IMR-90 (cell line): Measurements from ENCODE around the gene ABT1. TPM values are rescaled to one million over a fixed set of nuclear protein-coding genes. Genes with fewer than 3 reads are reported as not detected.

Experiments
- ATAC-seq: fragments of 200-7000 bp; cut with Tn5 transposase; 2 replicates; pipeline ENCODE4 v1.9.1; 2020; ENCODE audit warnings: low read depth, mild to moderate bottlenecking, moderate library complexity
- BruUV-seq: library from RNA; stranded (reverse); fragments of 400-500 nt; replicated peaks from 2 replicates; lab custom pipeline; 2021; lab: Mats Ljungman, UMichigan
- CTCF ChIA-PET: fragments of 300-600 bp; formaldehyde crosslinking; extraction: SDS; loops from one replicate; lab custom pipeline; 2021; ENCODE audit warnings: antibody characterized with exemption; lab: Yijun Ruan, JAX
- POLR2A ChIA-PET: fragments of 300-600 bp; sonication (Branson Sonifier 250); formaldehyde crosslinking; loops from one replicate; lab custom pipeline; 2022; ENCODE audit warnings: antibody characterized with exemption; ENCODE audit not compliant: unreplicated experiment; lab: Charles Lee
- DNase-seq: peaks from one replicate; pipeline ENCODE4 v3.0.0; 2013
- H2AFZ ChIP-seq: replicated peaks from 2 replicates; pipeline ENCODE3; 2013; ENCODE audit warnings: low read length, mild to moderate bottlenecking; ENCODE audit not compliant: poor library complexity
- H2AK5ac ChIP-seq: 2 replicates; pipeline ENCODE4 v1.6.1; 2013; ENCODE audit warnings: low read depth, low read length, inconsistent platforms
- H2AK9ac ChIP-seq: replicated peaks from 2 replicates; pipeline ENCODE3; 2013; ENCODE audit warnings: mild to moderate bottlenecking, low read depth, low read length, moderate library complexity; ENCODE audit not compliant: poor library complexity
- H2BK120ac ChIP-seq: 2 replicates; pipeline ENCODE4 v1.6.1; 2013; ENCODE audit warnings: low read depth, low read length, inconsistent platforms
- H2BK15ac ChIP-seq: 3 replicates; pipeline ENCODE4 v1.6.1; 2013; ENCODE audit warnings: low read depth, low read length, inconsistent platforms
- H2BK20ac ChIP-seq: 2 replicates; pipeline ENCODE4 v1.6.1; 2013; ENCODE audit warnings: low read depth, mild to moderate bottlenecking, inconsistent platforms, low read length, moderate library complexity
- H2BK5ac ChIP-seq: 2 replicates; pipeline ENCODE4 v1.6.1; 2013; ENCODE audit warnings: mild to moderate bottlenecking, low read depth, low read length, inconsistent platforms; ENCODE audit not compliant: poor library complexity, severe bottlenecking
- H3K14ac ChIP-seq: replicated peaks from 2 replicates; pipeline ENCODE4 v1.6.1; 2013; ENCODE audit warnings: low read depth, low read length, inconsistent platforms
- H3K18ac ChIP-seq: 2 replicates; pipeline ENCODE4 v1.6.1; 2013; ENCODE audit warnings: low read depth, low read length, control low read depth
- H3K23ac ChIP-seq: 2 replicates; pipeline ENCODE4 v1.6.1; 2013; ENCODE audit warnings: low read depth, low read length, inconsistent platforms
- H3K27ac ChIP-seq: 2 replicates; pipeline ENCODE4 v1.5.1; 2013; ENCODE audit warnings: mild to moderate bottlenecking, control low read depth, low read length; ENCODE audit not compliant: insufficient read depth
- H3K27me3 ChIP-seq: 2 replicates; pipeline ENCODE4 v1.6.1; 2013; ENCODE audit warnings: low read length; ENCODE audit not compliant: control insufficient read depth, insufficient read depth
- H3K36me3 ChIP-seq: 2 replicates; pipeline ENCODE4 v1.6.1; 2013; ENCODE audit warnings: low read length, mixed read lengths; ENCODE audit not compliant: control insufficient read depth, insufficient read depth
- H3K4ac ChIP-seq: 2 replicates; pipeline ENCODE4 v1.6.1; 2013; ENCODE audit warnings: low read depth, low read length, inconsistent platforms
- H3K4me1 ChIP-seq: 2 replicates; pipeline ENCODE4 v1.6.1; 2013; ENCODE audit warnings: low read length, mixed read lengths; ENCODE audit not compliant: control insufficient read depth, insufficient read depth
- H3K4me2 ChIP-seq: 2 replicates; pipeline ENCODE4 v1.6.1; 2013; ENCODE audit warnings: low read depth, mild to moderate bottlenecking, control low read depth, low read length, moderate library complexity
- H3K4me3 ChIP-seq: 2 replicates; pipeline ENCODE4 v1.5.1; 2013; ENCODE audit warnings: low read depth, mild to moderate bottlenecking, control low read depth, low read length, moderate library complexity; ENCODE audit not compliant: insufficient read depth
- H3K56ac ChIP-seq: 2 replicates; pipeline ENCODE4 v1.6.1; 2013; ENCODE audit warnings: low read length, inconsistent platforms; ENCODE audit not compliant: insufficient read depth; ENCODE audit errors: extremely low read depth
- H3K79me1 ChIP-seq, 2 experiments: 2 replicates each; pipeline ENCODE4 v1.6.1; 2013; ENCODE audit warnings: low read length in 2 of 2, inconsistent platforms in 1 of 2, low read depth in 1 of 2
- H3K9ac ChIP-seq: 2 replicates; pipeline ENCODE4 v1.6.1; 2013; ENCODE audit warnings: low read depth, low read length, control low read depth
- H3K9me1 ChIP-seq: 2 replicates; pipeline ENCODE4 v1.6.1; 2013; ENCODE audit warnings: low read length, inconsistent platforms; ENCODE audit not compliant: insufficient read depth
- H3K9me3 ChIP-seq: 2 replicates; pipeline ENCODE4 v1.6.1; 2013; ENCODE audit warnings: low read length; ENCODE audit not compliant: control insufficient read depth, insufficient read depth
- H4K20me1 ChIP-seq: 2 replicates; pipeline ENCODE4 v1.6.1; 2013; ENCODE audit warnings: low read length, inconsistent platforms; ENCODE audit not compliant: insufficient read depth
- H4K5ac ChIP-seq: 2 replicates; pipeline ENCODE4 v1.6.1; 2013; ENCODE audit warnings: mild to moderate bottlenecking, low read depth, low read length, control low read depth
- H4K8ac ChIP-seq, 2 experiments: 2 replicates each; pipeline ENCODE4 v1.6.1; 2013; ENCODE audit warnings: low read depth in 2 of 2, low read length in 2 of 2, control low read depth in 1 of 2, inconsistent platforms in 1 of 2
- H4K91ac ChIP-seq: 2 replicates; pipeline ENCODE4 v1.6.1; 2013; ENCODE audit warnings: low read depth, low read length, inconsistent platforms; ENCODE audit not compliant: insufficient read depth
- CEBPB ChIP-seq: IDR thresholded peaks from 2 replicates; pipeline ENCODE4 v1.6.1; 2012; ENCODE audit warnings: low read depth, low read length, improper control_type of control experiment
- CHD1 ChIP-seq: IDR thresholded peaks from 2 replicates; pipeline ENCODE4 v1.6.1; 2012; ENCODE audit warnings: low read depth, low read length, improper control_type of control experiment
- MAZ ChIP-seq: IDR thresholded peaks from 2 replicates; pipeline ENCODE4 v1.6.1; 2012; ENCODE audit warnings: low read depth, mild to moderate bottlenecking, low read length, improper control_type of control experiment, moderate library complexity, borderline replicate concordance
- POLR2A ChIP-seq: IDR thresholded peaks from 2 replicates; pipeline ENCODE4 v1.6.1; 2012; ENCODE audit warnings: mild to moderate bottlenecking, low read depth, low read length
- RAD21 ChIP-seq: IDR thresholded peaks from 2 replicates; pipeline ENCODE4 v1.6.1; 2012; ENCODE audit warnings: low read length, improper control_type of control experiment
- RCOR1 ChIP-seq: IDR thresholded peaks from 2 replicates; pipeline ENCODE4 v1.6.1; 2012; ENCODE audit warnings: mild to moderate bottlenecking, low read length, improper control_type of control experiment; ENCODE audit not compliant: insufficient replicate concordance
- RFX5 ChIP-seq: IDR thresholded peaks from 2 replicates; pipeline ENCODE4 v1.8.0; 2012; ENCODE audit warnings: low read depth, mild to moderate bottlenecking, low read length, moderate library complexity
- SMC3 ChIP-seq: fragments of 150-350 bp; IDR thresholded peaks from 2 replicates; pipeline ENCODE4 v1.6.1; 2016; ENCODE audit warnings: low read depth, mild to moderate bottlenecking, antibody characterized with exemption, low read length, moderate library complexity
- WGBS, 2 experiments: methylation state at CpG; one replicate each; pipeline versions ENCODE4 v1.1.5 to v1.1.7; 2013; ENCODE audit warnings: missing lambda C conversion rate in 2 of 2; ENCODE audit not compliant: insufficient read length in 1 of 2; ENCODE audit errors: extremely low coverage in 2 of 2; 5-methylcytosine and 5-hydroxymethylcytosine counted together
- dilution Hi-C: fragments of 300-500 bp; cut with HindIII; formaldehyde crosslinking; loops from one replicate; pipeline ENCODE4 v1.14.3; 2018; ENCODE audit warnings: low sequenced_read_pairs; ENCODE audit not compliant: unreplicated experiment
- in situ Hi-C: fragments of 300-500 bp; cut with MboI; formaldehyde crosslinking; loops from 3 replicates; pipeline ENCODE4 v1.14.3; 2019; ENCODE audit warnings: low sequenced_read_pairs, inconsistent platforms, mixed read lengths
- intact Hi-C: fragments of 100-400 bp; cut with micrococcal nuclease; formaldehyde crosslinking; loops from 2 replicates; pipeline ENCODE4 v1.10.0; 2022
- polyA plus RNA-seq, 3 experiments: library from polyadenylated mRNA; depleted of rRNA; stranded (reverse); fragments of >200 nt; gene quantifications; 2 replicates each; pipeline ENCODE4 v1.2.3, GENCODE V29; 2012; ENCODE audit warnings: low replicate concordance in 1 of 3
- total RNA-seq: library from RNA; depleted of rRNA; stranded (reverse); fragments of >200 nt; gene quantifications from 2 replicates; pipeline ENCODE4 v1.2.3, GENCODE V29; 2012
- TF ChIP-seq, protein P1 (sequence below): conservative IDR thresholded peaks from 2 replicates; pipeline ENCODE4 v1.5.1; 2012; ENCODE audit warnings: mild to moderate bottlenecking, low read depth, low read length, improper control_type of control experiment
- TF ChIP-seq, protein P2 (sequence below): fragments of 150-350 bp; IDR thresholded peaks from 2 replicates; pipeline ENCODE4 v1.6.1; 2017; ENCODE audit warnings: mild to moderate bottlenecking, antibody characterized with exemption, low read length, low read depth

ABT1 gene
- total and polyA plus RNA-seq, 2 of the 4 experiments (the other 2 are of a cell fraction) = 15.2 to 15.4 TPM

DNA sequence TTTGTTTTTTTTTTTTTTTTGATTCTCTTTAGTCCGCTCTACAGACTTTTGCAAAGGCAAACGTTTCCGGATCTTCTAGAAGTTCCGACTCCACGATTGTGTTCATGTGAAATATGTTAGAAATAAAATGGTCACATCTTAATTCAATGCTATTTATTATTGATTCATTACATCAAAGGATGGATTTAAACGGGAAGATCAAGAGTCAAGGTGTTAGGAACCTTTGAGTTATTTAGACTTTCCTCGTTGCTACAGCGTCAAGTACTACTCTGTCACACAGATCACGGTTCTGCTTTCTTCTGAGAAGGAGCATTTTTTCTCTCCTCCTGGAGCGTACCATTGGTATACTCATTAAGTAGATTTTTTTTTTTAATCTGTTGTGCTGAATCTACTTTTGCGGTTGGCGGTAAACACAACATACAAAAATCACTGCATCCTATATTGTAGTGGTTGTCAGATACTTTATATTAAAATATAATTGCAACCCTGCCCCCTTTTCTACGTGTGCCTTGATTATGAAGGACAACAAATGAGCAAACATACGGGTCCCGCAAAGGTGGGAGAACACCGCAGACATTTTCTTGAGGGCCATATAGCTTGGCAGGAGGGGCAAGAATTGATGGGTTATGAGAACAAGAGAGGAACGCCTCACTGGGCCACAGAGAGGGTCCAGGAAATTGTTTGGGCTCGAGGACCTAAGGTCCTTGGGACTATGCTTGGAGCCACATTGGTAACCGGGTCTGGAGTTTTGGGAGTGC is 41.1 kb upstream of the ABT1 start (continued):
- no peak for TF ChIP-seq MAZ

DNA sequence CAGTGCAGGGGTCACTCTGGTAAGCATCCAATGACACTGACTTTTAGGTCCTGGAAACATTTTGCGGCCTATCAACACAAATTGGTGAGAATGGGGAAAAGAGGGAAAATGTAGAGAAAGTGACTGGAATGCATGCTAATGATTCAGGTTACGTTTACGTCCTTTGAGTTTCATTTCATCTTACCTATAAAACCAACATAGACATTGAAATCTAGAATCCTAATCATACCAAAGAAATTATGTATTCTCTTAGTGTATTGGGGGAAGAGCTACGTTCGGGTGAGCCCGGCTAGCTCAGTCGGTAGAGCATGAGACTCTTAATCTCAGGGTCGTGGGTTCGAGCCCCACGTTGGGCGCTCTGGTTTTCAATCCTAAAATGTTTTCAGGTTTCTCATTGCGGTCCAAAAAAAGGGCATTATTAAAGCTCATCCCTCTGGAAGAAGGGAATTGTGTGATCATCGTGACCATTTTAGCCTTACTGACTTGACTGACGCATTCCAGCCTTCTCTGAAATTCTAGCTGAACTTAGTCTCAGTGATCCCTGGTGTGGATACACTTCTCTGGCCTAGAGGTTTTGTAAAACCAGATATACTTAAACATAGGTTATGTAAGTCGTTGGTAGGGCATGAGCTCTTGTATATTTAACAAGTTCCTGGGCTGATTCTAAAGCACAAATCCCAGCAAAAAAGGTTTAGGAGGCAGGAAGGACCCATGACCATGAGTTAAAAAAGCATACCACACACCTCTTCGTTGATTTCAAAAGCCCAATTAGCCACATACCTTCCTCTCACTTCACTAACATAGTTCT is 40.3 kb upstream of the ABT1 start:
- in situ Hi-C loops = no loop called here
- ChIA-PET CTCF (interaction anchor here (1.4 kb wide), 1 partner anchor 39 kb away, joined by 5 read pairs; no protein-coding TSS in a partner anchor), POLR2A (interaction anchor here (0.8 kb wide), 1 partner anchor 12 kb away, joined by 3 read pairs; no protein-coding TSS in a partner anchor)
- Histone ChIP-seq H3K36me3 (no peaks in the 10 kb centered on the region), H2AK9ac (no peak overlapping the region), H3K4ac (no peak overlapping the region), H3K27me3 (no peaks in the 10 kb centered on the region), H3K4me1 (no peaks in the 10 kb centered on the region), H3K79me1 (no peaks in the 10 kb centered on the region), H2BK5ac (peak overlapping the region; percentile 52), H2BK20ac (no peak overlapping the region), H4K20me1 (peaks cover 9% of the 10 kb centered on the region), H4K8ac (no peak overlapping the region), H2BK120ac (no peak overlapping the region), H2BK15ac (no peak overlapping the region), H3K18ac (no peak overlapping the region), H3K9ac (no peak overlapping the region), H2AK5ac (no peak overlapping the region), H3K9me1 (no peaks in the 10 kb centered on the region), H3K56ac (no peak overlapping the region), H4K5ac (no peak overlapping the region), H2AFZ (no peak overlapping the region), H3K27ac (no peak overlapping the region), H3K9me3 (no peaks in the 10 kb centered on the region), H3K4me2 (peak overlapping the region; percentile 45), H3K14ac (no peak overlapping the region), H4K91ac (no peak overlapping the region), H3K4me3 (peak overlapping the region; percentile 12; the same call in 1 of the 2 replicates), H3K23ac (no peak overlapping the region)
- intact Hi-C loops = loop anchor here (1.0 to 10.0 kb wide), 3 partner anchors 12 to 232 kb away; no protein-coding TSS in a partner anchor
- ATAC-seq (peak; percentile 79), DNase-seq (peak; percentile 97)
- TSS peak; percentile 100 for BruUV-seq
- WGBS, 2 experiments = 63% methylated on average over 1 of the region's 16 CpGs; no CpG with 5 or more reads in 1 of the 2 experiments
- dilution Hi-C loops = no loop called here
- TF ChIP-seq RFX5 (no peak), RAD21 (no peak), RCOR1 (peak; percentile 17), SMC3 (no peak), MAZ (no peak; the same call in 1 of the 2 replicates), CEBPB (0 out of 2 replicates have a peak, but pooled peaks have one; percentile 6), CHD1 (no peak), POLR2A (no peak)
- TF ChIP-seq, protein P1, sequence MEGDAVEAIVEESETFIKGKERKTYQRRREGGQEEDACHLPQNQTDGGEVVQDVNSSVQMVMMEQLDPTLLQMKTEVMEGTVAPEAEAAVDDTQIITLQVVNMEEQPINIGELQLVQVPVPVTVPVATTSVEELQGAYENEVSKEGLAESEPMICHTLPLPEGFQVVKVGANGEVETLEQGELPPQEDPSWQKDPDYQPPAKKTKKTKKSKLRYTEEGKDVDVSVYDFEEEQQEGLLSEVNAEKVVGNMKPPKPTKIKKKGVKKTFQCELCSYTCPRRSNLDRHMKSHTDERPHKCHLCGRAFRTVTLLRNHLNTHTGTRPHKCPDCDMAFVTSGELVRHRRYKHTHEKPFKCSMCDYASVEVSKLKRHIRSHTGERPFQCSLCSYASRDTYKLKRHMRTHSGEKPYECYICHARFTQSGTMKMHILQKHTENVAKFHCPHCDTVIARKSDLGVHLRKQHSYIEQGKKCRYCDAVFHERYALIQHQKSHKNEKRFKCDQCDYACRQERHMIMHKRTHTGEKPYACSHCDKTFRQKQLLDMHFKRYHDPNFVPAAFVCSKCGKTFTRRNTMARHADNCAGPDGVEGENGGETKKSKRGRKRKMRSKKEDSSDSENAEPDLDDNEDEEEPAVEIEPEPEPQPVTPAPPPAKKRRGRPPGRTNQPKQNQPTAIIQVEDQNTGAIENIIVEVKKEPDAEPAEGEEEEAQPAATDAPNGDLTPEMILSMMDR = no peak
- TF ChIP-seq, protein P2, sequence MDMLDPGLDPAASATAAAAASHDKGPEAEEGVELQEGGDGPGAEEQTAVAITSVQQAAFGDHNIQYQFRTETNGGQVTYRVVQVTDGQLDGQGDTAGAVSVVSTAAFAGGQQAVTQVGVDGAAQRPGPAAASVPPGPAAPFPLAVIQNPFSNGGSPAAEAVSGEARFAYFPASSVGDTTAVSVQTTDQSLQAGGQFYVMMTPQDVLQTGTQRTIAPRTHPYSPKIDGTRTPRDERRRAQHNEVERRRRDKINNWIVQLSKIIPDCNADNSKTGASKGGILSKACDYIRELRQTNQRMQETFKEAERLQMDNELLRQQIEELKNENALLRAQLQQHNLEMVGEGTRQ = no peak
